GM19240 (cell line): Measurements from ENCODE around the gene MLLT6.

ENCODE experiments used
- DNase-seq: peaks from one replicate; pipeline ENCODE4 v3.0.0; 2011; ENCODE audit warnings: low spot score; ENCODE audit not compliant: insufficient read length

The MLLT6 gene

GRCh38 chr17:38741461-38741860 is 36.4 kb downstream of the MLLT6 start:
- DNase-seq = no peak

GRCh38 chr17:38741921-38742410 is 36.9 kb downstream of the MLLT6 start:
- DNase-seq = no peak

- no peak for DNase-seq
Observed at GRCh38 chr17:38742411-38743308, 37.6 kb downstream of the MLLT6 start.

GRCh38 chr17:38743556-38744171 is 38.6 kb downstream of the MLLT6 start:
- no peak for DNase-seq

- DNase-seq = no peak
Observed at GRCh38 chr17:38745545-38745944, 40.5 kb downstream of the MLLT6 start.

GRCh38 chr17:38746004-38746848 is 41.2 kb downstream of the MLLT6 start:
- no peak for DNase-seq

GRCh38 chr17:38746849-38747462 is 41.9 kb downstream of the MLLT6 start:
- no peak for DNase-seq

- DNase-seq = no peak
Observed at GRCh38 chr17:38747463-38748148, 42.5 kb downstream of the MLLT6 start.

- DNase-seq = no peak
Observed at GRCh38 chr17:38748149-38748891, 43.2 kb downstream of the MLLT6 start, which contains the start of gene PCGF2. Gene PCGF2, minus strand, starts transcription at chr17:38748336. Its CDS starts 7,934 bp downstream, at chr17:38740402.

- DNase-seq = no peak
Observed at GRCh38 chr17:38748892-38749222, 43.8 kb downstream of the MLLT6 start.

GRCh38 chr17:38749223-38750043 is 44.4 kb downstream of the MLLT6 start:
- no peak for DNase-seq

GRCh38 chr17:38750044-38750311 is 44.9 kb downstream of the MLLT6 start:
- no peak for DNase-seq

- DNase-seq = no peak
Observed at GRCh38 chr17:38750312-38751121, 45.4 kb downstream of the MLLT6 start.

- DNase-seq = no peak
Observed at GRCh38 chr17:38751144-38751807, 46.2 kb downstream of the MLLT6 start.

GRCh38 chr17:38751808-38752307 is 46.8 kb downstream of the MLLT6 start:
- DNase-seq = no peak

GRCh38 chr17:38752308-38753070 is 47.4 kb downstream of the MLLT6 start, which contains the start of gene PSMB3:
Gene PSMB3, plus strand, starts transcription at chr17:38752741. Its CDS starts 86 bp downstream, at chr17:38752827.
- DNase-seq = peak; percentile 95

GRCh38 chr17:38753071-38753506 is 48.0 kb downstream of the MLLT6 start:
- DNase-seq = no peak
